ENCODE results near the gene PHTF2.
A peak's percentile ranks its signal among the peaks of the same experiment; 100 is the strongest.
"Not testable (repeated sequence)": the region's sequence is repeated elsewhere in the genome, so short reads cannot be mapped to it uniquely, and the experiment has no call there.

Gene PHTF2

DNA sequence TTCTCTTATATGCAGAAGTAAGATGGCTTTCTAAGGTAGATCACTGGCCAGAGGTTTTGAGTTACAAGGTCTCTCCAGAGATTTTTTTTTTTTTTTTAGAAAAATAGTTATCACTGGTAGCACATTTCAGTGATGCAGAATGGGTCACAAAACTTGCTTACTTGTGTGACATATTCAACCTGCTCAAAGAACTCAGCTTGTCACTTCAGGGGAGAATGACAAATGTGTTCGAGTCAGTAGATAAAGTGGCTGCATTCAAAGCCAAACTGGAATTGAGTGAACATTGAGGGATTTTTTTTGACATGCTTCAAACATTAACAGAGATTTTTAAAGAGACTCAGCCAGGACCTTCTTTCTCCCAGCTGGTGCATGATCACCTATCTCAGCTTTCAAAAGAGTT is 33.4 kb downstream of the PHTF2 start:
- no peak for DNase-seq

DNA sequence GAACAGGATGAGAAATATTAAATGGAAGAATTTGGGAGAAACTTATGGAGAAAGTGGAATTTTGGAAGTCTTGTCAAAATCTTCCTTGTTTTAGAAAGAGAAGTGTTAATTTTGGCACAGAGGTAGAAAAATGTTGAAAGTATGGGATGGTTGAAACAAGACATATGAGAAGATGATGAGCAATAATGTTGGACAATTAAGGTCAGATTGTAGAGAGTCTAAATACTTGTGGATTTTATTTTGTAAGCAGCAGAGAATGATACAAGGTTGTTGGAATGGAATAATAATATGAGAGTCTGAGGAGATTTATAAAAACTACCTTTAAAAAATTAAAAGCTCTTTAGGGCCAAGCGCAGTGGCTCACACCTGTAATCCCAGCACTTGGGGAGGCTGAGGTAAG is 34.6 kb downstream of the PHTF2 start:
- no peak for DNase-seq

DNA sequence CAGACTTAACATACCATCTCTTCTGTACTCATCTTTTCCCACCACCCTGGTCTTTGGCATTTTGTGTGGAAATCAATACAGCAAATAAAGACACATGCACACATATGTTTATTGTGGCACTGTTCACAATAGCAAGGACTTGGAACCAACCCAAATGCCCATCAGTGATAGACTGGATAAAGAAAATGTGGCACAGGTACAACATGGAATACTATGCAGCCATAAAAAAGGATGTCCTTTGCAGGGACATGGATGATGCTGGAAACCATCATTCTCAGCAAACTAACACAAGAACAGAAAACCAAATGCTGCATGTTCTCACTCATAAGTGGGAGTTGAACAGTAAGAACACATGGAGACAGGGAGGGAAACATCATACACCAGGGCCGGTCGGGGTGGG is 37.9 kb downstream of the PHTF2 start:
- DNase-seq: not testable (repeated sequence)

DNA sequence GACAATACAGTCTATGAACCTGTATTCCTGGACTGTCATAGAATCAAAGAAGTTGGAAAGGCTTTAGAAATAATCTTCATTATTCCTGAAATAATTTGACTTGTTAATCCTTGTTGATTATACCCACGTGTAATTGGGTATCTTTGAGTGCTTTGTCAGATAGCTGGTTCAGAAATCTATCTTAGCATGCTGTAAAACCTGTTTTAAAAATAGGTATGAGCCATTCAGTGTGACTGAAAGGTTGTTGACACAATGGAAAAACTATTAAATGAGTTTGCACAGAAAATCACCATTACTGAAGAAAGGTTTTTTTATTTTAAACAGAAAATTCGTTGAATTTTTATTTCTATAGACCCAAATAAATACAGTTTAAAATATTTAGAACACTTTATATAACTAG is 38.7 kb downstream of the PHTF2 start:
- DNase-seq: no peak

DNA sequence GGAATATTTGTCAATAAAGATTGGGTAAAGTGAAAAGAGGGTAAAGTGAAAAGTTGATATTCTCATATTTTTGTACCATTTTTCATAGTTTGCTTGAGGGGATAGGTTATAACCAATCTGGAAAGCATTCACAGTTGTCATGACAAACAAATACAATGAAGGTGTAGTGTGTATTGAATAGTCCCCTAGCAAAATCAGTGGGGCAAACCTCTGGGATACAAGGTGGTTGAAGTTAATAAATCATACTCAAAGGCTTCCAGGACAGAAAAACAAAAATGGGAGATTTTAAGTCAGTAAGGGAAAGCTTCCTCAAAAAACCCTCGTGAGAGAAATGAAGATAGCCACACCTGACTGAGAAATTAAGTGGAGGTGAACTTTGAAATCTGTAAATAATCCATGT is 39.4 kb downstream of the PHTF2 start:
- DNase-seq: no peak

DNA sequence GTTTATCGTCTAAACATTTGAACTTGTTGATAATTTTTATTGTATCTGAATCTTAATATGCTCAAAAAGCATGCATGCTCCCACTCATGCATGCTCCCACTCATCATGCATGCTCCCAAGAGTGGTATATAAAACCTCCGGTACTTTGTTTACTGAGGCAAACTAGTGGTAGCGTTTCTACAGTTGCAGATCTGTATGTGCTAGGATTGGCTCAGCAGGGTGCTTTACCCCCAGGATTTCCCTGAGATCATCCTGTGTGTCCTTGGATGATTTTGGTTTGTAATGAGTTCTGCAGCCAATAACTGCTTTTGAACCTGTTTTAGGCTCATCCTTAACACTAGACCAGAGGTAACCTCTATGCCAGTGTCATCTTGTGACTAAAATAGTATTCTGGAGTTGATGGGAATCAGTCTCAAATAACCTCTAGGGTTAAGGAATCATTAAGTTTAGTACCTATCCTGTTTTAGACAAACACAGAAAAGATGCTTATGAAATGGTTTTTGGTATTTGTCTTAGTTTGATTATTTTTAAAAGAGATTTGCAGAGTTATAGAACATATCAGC is 40.4 kb downstream of the PHTF2 start:
- DNase-seq: no peak

DNA sequence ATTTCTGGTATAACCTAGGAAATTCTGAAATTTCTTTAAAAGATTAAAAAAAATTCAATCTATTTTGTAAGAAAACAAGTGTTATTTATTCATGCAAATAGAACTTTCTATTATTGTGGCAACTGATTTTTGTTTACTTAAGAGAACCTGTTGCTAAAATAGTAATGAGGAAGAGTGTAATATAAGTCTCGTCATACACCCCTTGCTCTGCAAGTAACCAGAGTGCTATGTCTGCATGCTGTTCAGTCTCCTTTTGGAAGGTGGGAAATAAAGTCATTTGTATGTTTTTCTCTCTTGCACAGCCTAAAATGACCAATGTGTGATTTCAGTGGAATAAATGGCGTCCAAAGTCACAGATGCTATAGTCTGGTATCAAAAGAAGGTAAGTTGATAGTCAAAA is 41.3 kb downstream of the PHTF2 start:
- no peak for DNase-seq

DNA sequence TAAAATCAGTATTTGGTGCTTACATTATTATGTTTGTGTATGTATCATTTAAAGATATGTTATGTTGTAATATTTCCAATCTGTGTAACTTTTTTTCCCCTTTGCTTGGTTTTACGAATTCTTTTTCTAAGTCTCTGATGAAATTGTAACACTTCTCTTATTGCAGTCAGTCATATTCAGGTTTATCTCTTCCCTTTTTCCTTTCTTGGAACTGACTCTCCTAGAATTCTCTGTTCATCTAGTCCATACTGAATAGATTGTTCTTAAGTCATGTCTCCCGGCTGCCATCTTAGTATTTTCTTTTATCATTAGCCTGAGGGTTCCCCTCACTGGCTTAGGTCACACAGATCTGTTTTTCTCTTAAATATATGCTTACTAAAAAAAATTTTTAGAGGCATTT is 44.6 kb downstream of the PHTF2 start:
- no peak for DNase-seq

DNA sequence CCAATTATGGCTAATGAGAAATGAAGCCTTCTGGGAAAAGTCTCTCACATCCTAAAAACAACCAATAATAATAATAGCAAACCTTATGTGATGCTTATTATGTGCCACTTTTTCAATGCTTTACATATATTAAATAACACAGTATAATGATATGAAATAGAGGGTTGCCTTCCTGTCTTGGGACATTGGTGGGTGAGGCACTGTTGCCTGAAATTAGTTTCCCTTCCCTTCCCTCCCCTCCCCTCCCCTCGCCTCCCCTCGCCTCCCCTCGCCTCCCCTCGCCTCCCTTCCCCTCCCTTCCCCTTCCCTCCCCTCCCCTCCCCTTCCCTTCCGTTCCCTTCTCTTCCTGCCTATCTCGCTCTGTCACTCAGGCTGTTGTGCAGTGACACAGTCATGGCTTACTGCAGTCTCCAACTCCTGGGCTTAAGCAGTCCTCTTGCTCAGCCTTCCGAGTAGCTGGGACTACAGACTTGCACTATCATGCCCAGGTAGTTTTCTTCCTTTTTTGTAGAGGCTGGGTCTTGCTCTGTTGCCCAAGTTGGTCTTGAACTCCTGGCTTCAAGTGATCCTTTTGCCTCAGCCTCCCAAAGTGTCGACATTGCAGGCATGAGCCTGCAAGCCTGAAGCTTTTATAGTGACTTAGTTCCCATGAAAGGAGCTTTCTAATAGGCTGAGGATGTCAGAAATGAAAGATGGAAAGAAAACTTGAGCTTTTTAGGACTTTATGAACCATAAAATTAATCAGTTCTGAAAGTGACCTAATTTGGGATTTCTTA is 47.9 kb downstream of the PHTF2 start:
- DNase-seq: no peak

DNA sequence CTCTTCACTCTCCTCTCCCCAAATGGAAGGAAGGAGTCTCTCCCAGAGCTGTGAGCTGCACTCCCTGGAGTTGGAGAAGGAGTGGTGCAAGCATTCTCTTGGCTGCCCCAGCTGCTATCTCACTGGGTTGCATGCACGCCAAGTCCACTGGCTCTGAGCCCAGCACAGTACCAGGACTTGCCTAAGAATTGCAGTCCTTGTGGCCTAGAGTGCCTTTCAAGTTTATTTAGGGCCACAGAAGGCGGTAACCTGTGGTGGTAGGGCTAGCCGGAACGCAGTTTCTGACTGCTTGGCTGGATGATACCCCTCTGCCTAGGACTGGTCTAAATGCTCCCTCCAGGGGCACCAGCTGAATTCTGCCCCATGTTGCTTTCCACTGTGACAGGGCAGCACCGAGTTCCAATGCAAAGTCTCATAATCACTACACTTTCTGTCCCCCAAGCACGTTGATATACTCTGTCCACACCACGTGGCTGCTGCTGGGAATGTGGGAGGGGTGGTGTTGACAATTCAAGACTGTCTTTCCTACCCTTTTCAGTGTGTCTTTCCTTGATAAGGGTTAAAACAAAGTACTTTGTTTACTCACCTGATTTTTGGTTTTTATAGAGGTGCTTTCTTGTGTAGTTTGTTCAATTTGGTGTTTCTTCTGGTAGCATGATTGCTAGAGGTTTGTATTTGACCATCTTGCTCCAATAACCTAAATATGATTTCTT is 57.0 kb downstream of the PHTF2 start:
- DNase-seq: no peak

DNA sequence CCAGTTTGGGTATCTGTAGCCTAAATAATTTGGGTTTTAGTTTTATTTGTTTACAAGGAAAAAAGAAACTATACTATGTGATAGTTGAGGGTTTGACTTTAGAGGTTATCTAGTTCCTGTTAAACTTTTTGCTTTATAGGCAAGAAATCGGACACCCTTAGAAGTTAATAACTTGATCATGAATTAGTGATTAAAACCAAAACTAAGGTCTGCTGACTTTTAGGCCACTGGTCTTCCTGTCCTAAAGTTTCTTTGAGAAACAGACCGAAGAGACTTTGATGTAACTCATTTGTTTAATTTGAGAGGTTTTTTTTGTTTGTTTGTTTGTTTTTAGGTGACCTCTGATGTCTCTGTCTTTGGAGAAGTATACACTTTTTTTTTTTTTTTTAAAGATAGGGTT is 59.7 kb downstream of the PHTF2 start:
- no peak for DNase-seq

DNA sequence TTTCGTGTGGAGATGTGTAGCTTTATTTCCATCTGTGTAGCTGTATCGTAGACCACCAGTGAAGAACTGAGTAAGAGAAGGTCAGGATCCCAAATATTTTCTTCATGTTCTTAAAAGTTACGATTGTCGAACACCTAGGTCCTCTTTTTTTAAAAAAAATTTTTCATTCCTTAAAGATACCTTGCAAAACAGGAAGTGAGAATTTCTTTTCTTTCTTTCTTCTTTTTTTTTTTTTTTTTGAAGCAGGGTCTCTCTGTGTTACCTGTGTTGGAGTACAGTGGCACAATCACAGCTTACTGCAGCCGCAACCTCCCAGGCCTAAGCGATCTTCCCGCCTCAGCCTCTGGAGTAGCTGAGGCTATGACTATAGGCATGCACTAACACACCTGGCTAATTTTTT is 60.8 kb downstream of the PHTF2 start:
- DNase-seq: no peak

DNA sequence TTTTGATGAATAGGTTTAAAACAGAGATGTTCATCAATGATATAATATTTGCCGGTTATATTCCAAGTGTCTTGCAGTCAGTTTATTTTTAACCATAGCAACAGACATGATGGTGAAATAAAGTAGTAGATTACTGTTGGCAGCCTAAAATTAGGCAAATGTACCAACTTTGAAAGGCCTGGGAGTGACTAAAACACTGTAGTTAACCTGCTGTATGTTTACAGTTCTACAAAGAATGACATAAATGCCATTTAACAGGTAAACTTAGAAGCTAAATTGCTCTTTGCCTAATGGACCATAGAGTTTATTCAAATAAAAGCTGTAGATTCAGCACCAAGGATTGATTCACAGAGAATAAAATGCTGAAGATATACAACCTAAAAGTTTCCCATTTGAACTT is 64.1 kb downstream of the PHTF2 start:
- DNase-seq: peak; percentile 59

DNA sequence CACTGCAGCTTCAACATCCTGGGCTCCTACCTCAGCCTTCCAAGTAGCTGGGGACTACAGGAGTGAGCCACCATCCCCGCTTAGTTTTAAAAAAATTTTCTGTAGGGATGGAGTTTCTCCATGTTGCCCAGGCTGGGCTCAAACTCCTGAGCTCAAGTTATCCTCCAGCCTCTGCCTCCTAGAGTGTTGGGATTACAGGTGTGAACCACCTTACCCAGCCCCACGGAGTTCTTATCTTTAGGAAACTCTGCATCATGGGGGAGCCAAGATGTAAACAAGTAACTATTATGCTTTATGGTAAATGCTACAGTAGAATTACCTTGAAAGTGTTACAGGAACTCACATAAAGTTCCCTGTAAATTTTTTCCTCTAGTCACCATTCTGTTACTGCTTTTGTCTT is 65.3 kb downstream of the PHTF2 start:
- DNase-seq: no peak

DNA sequence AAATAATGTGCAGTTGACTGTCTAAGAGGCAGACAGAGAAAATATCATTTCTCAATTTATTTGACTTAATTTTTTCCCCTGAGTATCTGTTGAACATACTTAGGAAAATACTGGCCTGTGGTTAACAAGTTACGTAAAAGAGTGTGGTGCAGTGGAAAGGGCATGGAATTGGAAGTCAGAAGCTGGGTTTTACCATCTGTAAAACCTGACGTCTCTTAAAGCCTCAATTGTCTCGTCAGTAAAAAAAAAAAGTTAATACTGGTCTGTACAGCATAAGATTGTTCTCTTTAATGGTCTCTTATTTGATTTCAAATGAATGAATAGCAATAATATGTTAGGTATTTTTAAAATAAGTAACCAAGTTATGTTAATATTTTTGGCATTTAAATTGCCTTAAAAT is 67.8 kb downstream of the PHTF2 start:
- DNase-seq: no peak

DNA sequence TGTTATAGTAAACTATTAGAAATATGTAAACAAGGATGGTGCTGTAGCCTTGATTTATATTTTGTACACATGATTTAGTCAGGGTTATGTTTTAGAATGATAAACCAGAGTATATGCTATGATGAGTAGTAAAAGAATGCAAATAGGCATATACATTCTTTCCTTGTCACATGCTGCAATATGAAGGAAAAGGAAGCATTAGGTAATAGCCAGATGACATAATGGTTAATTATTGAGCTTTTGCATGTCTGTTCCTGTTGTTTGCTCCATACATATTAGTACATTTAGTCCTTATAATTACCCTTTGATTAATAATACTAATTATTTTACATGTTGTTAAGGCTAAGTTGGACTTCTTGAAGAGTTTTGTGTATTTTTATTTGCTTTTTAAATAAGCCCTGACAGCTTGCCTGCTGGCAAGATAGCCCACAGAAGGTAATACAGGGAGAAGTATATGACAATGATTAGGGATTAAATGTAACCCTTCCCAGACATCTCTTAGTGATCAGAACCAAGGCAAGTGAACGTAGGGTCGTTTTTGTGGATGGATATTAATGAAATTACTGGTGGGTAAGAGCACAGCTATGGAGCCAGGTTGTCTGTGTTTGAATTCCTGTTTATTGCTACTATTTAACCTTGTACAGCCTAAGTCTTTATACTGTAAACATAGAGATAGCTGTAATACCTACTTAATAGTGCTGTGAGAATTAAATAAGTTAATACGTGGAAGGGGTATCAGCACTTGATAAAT is 68.4 kb downstream of the PHTF2 start:
- no peak for DNase-seq

DNA sequence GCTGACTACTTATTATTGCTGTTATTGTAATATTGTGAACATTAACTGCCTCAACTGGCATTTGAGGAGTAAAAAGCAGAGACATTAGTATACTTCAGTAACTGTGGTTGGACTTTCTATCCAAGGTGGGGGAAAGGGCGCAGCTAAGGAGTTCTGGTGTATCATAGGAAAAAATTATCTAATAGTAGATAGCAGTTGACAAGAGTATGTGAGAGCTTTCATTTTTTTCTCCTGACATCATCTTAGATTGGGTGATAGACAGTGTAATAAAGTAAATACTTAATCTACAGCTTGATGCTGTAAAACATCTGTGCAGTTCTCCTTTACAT is 68.9 kb downstream of the PHTF2 start:
- DNase-seq: no peak

DNA sequence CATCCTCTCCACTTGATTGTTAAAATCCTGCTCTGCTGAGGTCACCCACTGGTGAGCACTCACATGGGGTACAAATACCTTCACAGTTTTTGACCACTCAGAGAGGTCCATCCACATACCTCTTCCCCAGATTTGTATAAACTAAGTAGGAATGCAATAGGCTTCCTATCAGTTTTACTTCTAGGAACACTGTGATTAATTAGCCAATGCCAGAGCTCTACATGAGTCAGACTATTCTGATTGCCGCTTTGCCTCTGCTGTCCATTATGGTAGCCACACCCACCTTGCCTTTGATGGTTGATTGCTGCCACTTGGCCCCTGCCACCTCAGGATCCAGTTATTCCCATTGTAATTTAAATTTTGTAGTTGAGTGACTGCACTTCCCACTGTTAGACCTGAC is 73.7 kb downstream of the PHTF2 start:
- DNase-seq: not testable (repeated sequence)

DNA sequence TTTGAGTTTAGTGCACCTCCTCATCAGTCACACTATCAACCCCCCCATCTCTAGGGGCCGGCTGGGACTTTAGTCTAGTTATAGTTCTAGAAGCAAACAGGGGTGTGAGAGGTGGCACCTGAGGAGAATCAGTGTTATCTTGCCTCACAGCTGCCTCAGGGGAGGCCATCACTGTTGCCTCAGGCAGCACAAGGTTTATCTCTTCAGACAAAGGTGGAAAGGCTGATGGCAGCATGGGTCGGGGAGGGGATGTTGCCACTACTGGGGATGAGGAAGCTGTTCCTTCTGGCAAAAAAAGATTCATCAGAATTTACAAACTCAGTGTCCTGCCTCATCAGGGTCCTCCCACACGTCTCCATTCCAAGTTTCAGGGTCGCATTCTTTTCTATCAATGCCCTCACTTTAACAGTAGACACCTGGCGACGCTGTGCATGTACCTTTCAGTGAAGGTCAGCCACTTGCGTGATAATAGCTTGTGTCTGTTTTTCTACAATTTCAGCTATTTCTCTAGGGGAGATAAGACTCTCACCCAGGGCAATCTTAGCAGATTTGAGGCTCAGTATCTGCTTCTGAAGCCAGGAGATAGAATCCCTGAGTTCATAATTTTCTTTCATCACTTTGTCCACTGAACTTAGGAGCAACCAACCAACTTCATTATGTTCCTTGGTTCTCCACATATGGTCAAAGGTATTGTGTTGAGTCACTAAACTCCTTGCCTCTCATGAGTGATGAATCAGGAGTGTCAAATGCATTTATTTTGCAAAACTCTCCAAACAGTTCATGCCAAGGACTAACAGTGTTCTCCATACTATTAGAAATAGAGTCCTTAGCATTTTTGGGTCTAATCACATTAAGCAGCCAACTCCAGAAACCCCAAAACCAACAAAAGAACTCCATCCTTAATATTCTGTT is 75.1 kb downstream of the PHTF2 start:
- DNase-seq: not testable (repeated sequence)

DNA sequence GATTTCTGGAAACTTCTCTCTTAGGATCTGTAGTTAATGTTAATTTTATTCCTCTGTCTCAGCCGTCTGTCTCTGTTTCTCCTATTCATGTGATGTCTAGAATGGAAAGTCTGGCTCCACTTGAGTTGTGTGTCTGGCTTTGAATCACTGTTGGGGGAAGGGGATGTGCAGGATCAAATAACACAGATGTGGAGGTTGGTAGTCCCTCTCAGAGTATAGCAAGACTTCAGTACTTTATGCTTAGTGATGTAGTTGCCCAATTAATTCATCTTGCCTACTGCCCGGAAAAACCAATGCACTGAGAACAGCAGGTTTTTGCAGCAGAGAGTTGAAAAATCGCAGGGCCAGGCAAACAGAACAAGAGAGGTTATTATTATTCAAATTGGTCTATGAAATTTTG is 79.2 kb downstream of the PHTF2 start:
- DNase-seq: no peak

DNA sequence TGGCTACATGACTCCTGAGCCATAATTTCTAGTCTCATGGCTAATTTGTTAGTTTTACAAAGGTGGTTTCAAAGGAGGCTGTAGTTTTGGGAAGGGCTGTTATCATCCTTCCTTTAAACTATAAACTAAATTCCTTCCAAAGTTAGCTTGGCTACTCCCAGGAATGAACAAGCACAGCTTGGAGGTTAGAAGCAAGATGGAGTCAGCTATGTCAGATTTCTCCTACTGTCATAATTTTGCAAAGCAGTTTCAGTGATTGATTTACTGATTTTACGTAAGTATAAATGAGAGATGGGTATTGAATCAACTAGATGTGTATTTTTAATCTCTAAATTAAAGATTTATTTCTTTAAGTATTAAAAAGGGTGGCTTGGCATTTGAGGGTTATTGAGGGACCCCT is 79.9 kb downstream of the PHTF2 start:
- no peak for DNase-seq

DNA sequence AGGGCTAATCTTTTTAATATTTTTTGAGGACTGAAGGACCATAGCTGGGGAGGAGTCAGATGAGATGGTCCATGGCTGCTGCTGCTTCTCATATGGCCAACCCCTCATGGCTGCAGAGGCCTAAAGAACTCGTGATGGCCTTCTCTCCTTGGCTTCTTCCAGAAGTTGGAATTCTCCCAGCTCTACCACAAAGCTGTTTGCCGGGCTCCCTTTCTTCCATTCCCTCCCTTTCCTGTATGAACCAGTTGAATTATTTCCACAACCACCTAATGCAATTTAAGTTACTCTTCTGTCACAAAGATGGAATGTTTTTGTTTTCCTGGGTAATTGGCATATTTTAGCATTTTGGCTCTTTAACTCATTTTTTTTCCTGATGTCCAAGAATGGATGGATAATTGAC is 80.7 kb downstream of the PHTF2 start:
- DNase-seq: no peak

DNA sequence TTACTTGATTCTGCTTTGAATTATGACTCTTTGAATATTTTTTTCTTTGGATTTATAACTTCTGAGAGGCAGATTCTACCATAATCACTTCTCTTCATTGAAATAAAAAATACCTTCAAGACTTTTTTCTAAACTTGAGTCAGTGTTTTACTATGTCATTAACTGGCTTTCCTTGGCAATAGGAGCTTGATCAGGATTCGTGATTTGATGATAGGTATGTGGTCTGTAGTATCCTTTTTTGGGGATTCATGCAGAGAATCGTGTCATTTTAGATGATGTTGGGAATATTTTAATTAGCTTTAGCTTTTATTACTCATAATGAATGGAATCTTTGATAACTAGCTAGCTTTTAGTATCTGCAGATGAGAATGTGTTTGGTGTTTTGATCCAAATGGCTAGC is 83.3 kb downstream of the PHTF2 start:
- DNase-seq: no peak

Data from NCI-H1436 treated with DMSO at 0.1 percent for 48 hours (cell line).